GM21723 (cell line): ENCODE data around the gene ST13.
"Not testable (repeated sequence)": the region's sequence is repeated elsewhere in the genome, so short reads cannot be mapped to it uniquely, and the experiment has no call there.

ENCODE experiments used
- ATAC-seq: cut with Tn5 transposase; IDR thresholded peaks from one replicate; pipeline ENCODE4 v1.9.1; 2021; ENCODE audit warnings: mild to moderate bottlenecking, moderate library complexity; ENCODE audit not compliant: unreplicated experiment

The ST13 gene

DNA sequence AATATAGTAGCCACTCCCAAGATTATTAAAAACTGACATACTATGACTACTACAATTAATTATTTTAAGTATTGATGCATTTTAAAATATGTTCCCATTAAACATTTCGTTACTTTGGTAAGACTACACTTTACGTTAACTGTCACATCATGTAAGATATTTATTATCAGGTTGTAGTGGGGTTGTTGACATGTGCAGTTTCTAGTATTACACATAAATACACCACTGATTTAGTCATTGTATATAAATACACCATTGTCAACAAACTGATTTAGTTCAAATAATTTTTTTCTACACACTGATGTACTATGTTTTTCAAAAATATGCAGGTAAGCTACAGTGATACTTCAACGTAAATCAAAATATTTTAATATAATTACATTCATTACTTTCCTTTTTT is 11.5 kb downstream of the ST13 start:
- no peak for ATAC-seq

DNA sequence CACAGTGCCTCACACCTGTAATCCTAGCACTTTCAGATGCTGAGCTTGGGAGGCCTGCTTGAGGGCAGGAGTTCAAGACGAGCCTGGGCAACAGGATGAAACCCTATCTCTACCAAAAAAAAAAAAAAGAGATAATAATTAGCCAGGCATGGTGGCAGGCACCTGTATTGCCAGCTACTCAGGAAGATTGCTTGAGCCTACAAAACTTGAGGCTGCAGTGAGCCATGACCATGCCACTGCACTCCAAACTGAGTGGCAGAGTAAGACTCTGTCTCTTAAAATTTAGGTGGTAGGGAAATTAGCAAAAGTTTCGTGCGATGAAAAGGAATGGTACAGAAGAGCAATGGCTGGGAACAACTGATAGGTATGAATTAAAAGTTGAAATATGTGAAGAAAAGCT is 18.0 kb downstream of the ST13 start:
- no peak for ATAC-seq

- no peak for ATAC-seq
Observed at GRCh38 chr22:40834619-40835018, 21.8 kb downstream of the ST13 start.

GRCh38 chr22:40829131-40829530 is 27.3 kb downstream of the ST13 start:
- ATAC-seq, result no peak

GRCh38 chr22:40826984-40827741 is 29.3 kb downstream of the ST13 start:
- ATAC-seq, result no peak

DNA sequence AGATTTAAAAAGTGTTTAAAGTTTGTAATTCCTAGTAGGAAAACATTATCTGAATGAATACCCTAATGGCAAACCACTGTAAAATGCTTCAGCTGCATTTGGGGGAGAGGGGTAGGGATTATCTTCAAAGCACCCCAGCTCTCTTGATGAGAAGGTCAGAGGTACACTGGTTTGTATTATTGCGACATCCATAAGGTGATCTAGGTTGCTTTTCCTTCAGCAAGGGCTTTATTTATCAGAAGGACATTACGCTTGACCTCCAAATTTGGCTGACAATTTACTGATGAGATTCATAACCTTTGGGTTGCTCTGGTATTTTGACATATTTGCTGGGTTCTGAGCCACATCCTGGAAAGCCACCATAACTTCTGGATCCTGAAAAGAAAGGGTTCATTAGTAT is 30.1 kb downstream of the ST13 start:
- ATAC-seq, result not testable (repeated sequence)

- ATAC-seq, result no peak
Observed at GRCh38 chr22:40823426-40823825, 33.0 kb downstream of the ST13 start.

GRCh38 chr22:40819599-40820140 is 36.8 kb downstream of the ST13 start:
- ATAC-seq, result no peak

- peak; percentile 61 for ATAC-seq
Observed at GRCh38 chr22:40818747-40819598, 37.5 kb downstream of the ST13 start, which contains the start of gene SLC25A17. SLC25A17 (minus strand) TSS chr22:40819346; CDS start chr22:40819248, 98 bp downstream.

DNA sequence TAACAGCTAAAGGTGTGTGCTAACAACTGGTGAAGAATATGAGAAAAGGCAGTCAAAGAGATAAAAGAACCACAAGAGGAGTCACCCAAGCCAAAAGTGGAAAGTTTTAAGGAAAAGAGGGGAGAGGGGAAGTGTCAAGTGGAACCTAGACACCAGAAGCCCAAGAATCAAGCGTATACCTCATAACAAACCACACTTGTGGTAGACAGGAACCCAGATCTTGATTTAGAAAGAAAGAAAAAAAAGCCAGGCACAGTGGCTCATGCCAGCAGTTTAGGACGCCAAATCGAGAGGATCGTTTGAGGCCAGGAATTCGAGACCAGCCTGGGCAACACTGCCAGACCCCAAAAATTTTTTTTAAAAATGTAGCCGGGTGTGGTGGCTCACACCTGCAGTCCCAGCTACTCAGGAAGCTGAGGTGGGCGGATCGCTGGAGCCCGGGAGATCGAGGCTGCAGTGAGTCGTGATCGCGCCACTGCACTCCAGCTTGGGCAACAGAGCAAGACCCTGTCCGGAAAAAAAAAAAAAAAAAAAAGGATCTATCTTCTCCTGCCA is 38.2 kb downstream of the ST13 start:
- peak; percentile 9 for ATAC-seq

- no peak for ATAC-seq
Observed at GRCh38 chr22:40817737-40818136, 38.7 kb downstream of the ST13 start.

DNA sequence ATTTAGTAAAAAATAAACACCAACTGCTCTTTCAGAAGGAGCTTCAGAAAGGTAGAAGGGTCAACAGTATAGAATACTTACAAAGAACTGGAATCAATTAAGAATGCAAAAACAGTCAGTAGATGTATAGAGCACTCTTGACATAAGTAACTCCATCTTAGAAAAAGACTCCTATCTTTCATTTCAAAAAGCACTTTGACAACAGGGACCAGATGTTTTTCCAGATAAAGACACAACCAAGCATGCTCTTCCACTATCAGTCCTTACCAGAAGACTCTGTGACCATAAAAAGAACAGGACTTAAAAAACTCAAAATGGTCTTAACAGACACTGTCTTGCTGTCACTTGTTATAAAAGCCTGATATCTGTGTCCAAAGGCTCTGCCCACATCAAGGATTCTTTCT is 42.5 kb downstream of the ST13 start:
- ATAC-seq, result no peak

DNA sequence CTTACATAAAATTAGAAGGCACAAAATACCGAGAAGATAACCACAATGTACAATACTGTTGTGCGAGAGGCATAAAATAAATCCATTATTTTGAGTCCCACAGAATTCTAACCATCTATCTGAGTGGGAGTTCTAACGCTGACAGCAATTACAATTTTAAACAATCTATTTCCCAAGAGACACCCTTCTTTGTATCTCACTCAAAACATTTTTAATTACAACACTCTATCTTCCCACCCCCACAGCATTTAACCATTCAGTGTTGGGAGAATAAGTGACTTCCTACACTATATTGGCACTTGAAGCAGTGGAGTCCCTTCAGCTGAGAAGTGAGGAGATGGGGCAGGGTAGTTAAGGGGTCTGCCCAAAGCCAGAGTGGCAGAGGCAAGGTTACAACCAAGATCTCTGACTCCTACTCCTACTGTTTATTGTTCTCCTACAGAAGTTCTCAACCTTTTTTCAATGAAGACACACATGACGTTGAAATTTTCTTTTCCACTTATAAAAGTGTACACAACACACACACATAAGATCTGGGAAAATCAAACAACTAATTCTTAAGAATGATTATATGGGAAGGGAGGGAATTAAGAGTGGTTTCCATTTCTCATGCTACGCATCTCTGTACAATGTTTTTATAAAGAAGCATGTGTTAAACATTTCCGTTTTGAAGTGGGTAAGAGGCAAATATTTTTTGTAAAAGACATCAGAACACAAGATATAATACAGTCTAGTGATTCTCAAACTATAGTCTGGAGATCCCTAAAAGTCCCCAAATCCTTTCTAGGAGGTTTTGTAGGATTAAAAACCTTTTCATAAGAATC is 48.2 kb downstream of the ST13 start:
- no peak for ATAC-seq

- ATAC-seq, result no peak
Observed at GRCh38 chr22:40806711-40807110, 49.7 kb downstream of the ST13 start.

DNA sequence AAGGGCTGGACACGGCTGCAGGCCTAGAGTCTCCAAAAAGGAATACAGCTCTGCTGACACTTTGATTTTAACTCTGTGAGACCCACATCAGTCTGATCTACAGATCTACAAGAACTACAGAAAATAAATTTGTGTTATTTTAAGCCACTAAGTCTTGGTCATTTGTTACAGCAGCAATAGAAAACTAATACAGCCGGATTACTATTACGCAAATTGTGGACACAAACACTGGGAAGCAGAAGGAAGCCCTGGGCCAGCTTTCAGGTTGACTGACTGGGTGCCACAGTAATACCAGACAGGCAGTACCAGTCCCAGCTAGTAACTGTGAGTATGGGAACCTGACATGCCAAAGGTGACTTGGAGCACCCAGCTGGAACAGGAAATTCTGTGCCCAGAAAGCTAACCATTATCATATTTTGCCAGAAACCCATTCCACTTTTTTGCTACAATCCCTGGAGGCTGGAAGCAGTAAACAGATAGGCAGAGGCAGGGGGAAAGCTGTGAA is 50.7 kb downstream of the ST13 start:
- ATAC-seq, result no peak

DNA sequence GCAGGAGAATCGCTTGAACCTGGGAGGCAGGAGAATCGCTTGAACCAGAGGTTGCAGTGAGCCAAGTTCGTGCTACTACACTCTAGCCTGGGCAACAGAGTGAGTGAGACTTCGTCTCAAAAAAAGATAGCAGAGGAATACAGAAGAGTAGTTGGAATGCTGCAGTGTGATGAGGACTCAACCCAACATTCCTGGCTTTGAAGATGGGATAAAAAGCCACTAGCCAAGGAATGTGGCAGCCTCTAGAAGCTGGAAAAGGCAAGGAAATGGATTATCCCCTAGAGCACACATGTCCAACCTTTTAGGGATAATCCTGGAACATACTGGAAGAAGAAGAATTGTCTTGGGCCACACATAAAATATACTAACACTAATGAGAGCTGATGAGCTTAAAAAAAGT is 51.2 kb downstream of the ST13 start:
- ATAC-seq, result no peak

- no peak for ATAC-seq
Observed at GRCh38 chr22:40803321-40803720, 53.1 kb downstream of the ST13 start.

GRCh38 chr22:40799008-40799407 is 57.4 kb downstream of the ST13 start:
- no peak for ATAC-seq

GRCh38 chr22:40797427-40797826 is 59.0 kb downstream of the ST13 start:
- no peak for ATAC-seq

DNA sequence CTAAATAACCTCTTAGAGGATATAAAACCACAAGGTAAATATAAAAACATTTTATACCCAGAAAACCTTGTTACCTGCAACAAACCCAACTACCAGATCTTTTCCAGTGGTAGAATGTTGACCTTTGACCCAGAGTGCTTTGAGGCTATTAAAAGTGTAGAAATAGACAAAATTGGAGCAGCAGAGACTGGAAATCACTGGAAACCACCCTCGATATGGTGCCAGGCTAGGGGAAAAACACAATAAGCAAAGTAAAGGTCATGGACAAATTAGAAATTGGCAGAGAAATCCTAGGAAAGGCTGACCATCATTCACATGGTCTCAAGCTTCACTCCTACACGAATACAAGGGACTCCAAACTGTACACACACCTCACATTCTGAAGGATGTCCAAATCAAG is 64.0 kb downstream of the ST13 start:
- no peak for ATAC-seq
